GM18907 (cell line): Measurements from ENCODE around the gene TP53RK.

ENCODE experiments used
- ATAC-seq: cut with Tn5 transposase; IDR thresholded peaks from one replicate; pipeline ENCODE4 v1.9.1; 2021; ENCODE audit warnings: mild to moderate bottlenecking, moderate library complexity; ENCODE audit not compliant: unreplicated experiment

Gene TP53RK

DNA sequence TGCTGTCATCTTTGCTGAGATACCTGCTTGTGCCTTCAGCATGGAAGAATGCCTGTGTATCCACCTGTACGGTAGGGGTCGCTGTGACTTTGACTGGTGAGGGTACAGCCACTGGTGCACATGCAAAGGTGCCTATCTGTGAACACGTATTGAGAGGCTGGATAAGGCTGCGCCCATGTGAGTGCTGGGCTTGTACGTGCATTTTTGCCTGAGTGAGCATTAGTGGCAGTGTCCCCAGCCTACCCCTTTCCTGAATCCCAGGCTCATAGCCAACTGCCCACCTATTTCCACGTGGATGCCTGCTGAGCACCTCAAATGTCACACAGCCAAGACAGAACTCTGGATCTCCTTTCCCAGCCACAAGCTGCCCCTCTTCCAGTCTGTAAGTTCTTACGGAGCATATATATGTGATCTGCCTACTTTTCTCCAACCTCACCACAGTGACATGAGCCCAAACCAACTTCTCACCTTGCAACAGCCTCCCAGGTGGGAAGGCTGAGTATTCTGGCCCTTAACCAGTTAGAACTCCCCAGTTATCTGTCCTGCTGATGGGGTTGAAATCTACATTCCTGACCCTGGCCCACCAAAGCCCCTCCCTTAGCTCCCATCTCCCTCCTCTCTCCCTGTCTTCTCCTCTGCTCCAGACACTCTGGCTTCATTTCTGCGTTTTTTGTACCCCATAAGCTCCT is 19.1 kb upstream of the TP53RK start:
- ATAC-seq = no peak

DNA sequence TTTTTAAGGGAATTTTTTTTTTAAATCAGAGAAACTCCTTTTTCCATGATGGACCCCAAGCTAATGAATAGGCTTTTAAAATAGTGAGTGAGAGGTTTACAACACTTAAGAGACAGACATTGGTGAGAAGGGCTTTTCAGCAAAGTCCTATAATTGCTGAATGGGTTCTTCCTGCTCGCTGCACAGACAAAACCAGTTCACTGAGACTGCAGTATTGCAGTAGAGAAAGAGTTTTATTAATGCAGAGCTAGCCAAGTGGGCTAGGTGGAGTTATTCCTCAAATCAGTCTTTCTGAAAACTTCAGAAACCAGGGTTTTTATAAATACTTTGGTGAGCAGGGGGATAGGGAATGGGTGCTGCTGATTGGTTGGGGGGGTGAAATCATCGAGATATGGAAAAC is 17.0 kb upstream of the TP53RK start:
- ATAC-seq = no peak

DNA sequence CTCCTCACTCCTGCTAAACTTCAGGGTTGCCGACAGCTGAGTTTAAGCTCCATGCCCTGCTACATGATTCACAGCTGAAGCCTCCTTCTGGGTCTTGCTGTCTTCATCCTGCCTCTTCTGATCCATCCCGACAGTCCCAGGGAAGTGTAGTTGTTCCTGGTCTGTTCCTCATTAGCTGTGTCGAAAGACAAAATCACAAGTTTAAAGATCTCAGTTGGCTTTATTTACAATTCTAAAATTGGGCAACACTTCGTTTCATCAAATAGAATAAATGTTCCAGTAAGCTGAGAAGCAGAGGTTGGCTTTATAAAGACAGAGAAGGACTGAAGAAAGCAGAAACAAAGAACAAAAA is 16.1 kb upstream of the TP53RK start:
- no peak for ATAC-seq

DNA sequence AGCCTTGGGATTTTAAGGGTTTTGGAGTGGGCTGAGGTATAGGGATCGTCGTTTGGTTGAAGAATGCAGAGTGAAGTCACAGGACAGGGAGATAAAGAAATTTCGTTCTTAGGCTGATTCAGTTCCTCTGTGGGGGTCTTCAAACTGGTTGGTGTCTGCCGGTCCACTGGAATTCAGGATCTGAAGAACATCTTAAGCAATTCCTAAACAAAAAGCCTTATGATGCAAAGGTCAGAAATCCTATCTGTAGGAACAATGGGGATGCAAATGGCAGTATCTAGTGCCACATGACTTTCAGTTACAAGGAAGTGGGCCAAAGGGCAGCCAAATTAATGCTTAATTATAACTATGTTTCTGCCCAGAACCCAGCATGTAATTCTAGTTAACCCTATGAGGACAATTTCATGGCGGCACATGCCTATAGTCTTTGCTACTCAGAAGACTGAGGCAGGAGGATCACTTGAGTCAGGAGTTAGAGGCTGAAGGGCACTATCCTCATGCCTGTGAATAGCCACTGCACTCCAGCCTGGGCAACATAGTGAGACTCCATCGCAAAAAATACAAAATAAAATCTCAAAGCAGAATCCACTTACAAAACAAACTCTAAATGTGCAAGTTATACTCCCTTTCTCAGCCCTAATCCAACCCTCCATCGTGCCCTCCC is 15.6 kb upstream of the TP53RK start:
- ATAC-seq = no peak

DNA sequence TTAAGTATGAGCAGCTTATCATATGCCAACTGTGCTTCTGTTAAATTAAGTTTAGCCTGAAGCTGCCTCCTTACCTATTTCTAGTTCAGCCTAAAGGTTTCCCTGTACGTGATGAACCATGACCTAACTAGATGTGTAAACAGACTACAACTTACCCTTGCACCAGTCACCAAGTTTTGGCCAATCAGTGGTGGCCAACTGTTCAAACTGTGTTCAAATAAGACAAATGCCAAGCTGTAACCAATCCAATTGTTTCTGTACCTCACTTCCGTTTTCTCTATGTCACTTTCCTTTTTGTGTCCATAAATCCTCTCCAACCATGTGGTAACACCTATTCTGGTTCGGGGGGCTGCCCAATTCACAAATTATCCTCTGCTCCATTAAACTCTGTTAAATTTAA is 14.2 kb upstream of the TP53RK start:
- no peak for ATAC-seq

DNA sequence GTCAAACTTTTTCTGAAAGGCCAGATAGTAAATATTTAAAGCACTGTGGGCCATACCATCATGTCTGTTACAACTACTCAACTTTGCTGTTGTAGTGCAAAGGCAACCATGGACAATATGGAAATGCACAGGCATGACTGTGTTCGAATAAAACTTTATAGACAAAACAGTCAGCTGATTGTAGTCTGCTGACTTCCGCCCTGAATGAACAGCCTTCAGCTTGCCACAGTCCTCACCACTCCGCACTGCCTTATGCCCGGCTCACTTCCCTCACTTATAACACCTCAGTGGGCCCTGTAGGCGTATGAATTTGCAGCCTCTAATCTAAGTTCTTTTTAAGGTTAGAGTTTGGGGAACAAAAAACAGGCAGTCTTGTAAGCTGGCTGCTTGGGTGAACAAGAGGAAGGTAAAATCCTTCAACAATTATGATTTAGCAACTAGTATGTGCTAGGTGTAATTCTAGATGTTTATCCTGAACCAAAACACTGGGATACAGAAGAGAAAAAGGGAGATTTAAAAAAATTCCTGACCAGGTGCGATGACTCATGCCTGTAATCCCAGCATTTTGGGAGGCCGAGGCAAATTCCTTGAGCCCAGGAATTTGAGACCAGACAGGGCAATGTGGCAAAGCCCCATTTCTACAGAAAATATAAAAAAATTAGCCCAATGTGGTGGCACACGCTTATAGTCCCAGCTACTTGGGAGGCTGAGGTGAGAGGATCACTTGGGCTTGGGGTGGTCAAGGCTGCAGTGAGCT is 13.4 kb upstream of the TP53RK start:
- ATAC-seq = no peak

DNA sequence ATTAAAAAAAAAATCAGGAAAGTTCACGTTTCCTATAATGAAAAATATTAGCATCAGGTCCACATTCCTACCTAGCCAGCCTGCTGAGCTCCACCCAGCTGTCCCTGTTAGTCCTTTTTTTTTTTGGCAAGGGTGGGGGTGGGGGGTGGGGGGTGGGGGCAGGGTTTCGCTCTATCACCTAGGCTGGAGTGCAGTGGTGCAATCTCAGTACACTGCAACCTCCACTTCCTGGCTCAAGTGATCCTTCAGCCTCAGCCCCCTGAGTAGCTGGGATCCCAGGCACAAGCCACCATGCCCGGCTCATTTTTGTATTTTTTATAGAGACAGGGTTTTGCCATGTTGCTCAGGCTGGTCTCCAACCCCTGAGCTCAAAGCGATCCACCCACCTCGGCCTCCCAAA is 12.7 kb upstream of the TP53RK start:
- ATAC-seq = no peak

DNA sequence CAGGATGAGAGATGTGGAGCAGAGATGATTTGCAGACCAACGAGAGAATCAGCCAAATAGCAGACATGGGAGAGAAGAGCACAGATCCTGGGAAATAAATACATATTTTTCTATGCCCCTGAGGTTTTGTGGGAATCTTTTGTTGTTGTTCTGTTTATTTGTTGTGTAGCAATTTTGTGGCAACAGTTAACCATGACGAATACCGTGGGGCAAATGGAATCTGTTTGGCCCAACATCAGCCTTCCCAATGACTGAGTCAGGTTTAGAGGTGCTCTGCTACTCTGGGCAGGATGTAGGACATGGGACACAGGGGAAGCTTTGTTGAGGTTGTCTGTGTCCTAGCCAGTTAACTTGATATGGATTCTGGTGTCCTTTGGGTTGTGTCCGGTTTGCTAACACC is 12.3 kb upstream of the TP53RK start:
- no peak for ATAC-seq

DNA sequence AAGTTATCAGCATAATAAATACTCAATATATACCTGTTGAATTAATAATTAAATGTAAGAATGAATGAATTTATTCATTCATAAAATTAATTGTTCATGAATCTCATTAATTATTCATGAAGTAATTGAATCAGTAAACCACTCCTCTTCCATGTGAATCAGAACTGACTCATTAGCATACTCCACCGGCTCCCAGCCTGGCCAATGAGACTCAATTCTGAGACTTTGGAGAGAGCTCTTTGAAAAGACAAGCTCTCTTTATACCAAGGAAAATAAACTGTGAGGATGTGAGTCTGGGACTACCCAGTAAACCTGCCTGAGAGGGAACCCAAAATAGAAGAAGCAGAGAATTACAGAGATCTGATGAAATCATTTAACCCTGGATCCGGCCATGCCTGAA is 11.8 kb upstream of the TP53RK start:
- no peak for ATAC-seq

DNA sequence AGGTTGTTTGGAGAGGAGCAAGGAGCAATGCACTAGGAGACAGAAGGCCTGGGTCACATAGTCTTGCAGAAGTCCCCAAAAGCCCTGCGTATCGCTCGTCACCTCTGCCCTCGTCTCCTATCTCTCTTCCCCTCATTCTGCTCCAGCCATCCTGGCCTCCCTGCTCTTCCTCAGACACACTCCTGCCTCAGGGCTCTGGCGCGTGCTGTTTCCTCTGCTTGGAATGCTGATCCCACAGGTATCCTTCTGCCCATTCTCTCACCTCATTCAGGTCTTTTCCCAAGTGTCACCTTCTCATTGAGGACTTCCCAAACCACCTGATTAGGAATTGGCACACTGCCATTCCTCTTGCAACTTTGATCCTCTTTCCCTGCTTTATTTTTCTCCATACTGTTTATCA is 11.2 kb upstream of the TP53RK start:
- ATAC-seq = no peak

DNA sequence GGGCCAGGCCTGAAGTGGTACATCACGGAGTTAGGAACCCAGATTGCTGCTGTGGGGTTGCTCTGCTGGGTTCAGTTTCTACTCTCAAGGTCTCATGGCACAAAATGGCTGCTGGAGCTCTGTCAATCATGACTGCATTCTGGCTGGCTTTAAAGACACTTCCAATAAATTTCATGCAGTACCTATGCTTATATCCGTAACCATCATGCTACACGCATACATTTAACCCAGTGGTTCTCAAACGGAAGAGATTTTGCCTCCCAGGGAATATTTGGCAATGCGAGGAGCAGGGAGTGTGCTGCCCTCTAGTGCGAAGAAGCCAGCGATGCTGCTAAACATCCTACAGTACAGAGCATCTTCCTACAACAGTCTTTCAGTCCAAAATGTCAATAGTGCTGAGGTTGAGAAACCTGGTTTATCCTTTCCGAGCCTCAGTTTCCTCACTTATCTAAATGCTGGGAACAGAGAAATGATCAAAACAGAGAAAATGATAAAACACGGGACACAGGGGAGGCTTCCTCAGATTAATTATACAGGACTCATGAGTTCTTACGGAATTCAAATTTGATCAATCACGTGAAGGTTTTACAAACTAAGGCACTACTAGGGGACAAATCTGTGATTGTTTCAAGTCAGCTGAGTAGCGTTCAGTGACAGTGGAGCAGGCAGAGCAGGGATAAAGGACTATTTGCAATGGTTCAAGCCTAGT is 10.6 kb upstream of the TP53RK start:
- ATAC-seq = no peak

DNA sequence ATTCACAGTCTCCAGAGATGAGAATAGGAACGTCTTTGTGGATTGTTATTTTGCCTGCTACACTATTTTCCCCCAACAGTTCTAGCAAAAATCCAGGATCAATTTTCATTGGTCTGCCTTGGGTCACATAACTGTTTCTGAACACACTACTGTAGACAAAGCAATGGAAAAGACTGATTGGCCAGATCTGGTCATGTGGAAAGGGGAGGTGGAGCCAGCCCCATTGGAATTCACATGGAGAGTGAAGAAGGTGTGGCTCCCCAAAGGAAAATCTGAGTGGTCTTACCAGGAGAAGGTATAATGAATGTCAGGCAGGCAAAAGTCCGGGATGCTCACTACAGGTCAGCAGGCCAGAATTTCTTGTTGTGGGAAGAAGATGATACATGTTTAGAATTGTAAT is 9.5 kb upstream of the TP53RK start:
- ATAC-seq = no peak

DNA sequence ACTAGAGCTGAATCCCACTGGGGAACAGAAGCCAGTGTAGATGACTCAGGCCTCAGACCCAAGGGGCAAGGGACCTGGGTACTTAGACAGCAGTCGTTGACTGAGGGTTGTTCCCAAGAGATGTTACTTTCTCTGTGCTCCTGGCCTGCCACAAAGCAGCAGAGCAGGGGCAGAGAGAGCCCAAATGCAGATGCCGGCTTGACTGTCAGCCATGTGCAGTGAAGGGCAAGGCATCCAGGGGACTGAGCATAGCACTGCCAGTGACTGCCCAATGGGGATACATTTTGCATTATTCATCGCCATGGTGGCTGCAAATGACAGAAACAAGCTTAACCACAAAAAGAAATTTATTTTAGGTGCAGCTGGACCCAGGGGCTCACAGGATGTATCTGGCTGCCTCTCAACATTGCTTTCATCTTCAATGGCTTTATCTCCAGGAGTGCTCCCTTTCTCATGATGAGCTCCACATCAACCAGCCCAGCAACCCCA is 7.6 kb upstream of the TP53RK start:
- ATAC-seq = no peak

DNA sequence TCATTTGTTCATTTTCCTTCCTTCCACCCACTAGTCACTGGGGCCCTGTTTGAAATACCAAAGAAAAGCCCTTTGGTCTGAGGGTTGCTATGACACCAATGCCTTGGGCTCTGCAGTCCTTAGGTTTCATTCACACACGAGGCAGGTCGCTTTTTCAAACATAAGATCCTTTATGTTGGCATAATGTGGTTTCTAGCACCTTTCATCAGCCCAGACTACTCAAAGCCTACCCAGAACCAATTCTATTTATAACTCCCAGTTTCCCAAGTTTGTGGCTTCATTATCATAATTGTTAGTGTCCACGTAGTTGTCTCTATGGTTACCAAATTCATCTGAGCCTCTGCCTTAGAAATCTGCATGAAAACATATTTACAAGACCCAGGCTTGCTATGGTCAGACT is 6.6 kb upstream of the TP53RK start:
- no peak for ATAC-seq

DNA sequence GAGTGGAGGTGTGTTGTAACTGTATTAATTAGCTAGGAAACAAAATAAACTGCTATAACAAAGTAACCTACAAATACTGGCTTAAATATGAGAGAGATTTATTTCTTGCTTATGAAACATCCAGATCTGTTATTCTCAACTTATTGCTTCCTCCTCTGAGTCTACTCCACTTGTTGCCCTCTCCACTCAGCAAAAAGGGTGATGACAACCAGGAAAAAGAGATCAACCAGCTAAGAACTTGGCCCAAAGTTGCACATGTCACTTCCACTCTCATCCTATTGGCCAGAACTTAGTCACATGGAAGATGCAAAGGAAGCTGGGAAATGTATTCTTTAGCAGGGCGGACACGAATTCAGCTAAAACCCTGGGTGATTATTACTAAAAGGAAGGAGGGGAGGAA is 5.2 kb upstream of the TP53RK start:
- ATAC-seq = no peak

DNA sequence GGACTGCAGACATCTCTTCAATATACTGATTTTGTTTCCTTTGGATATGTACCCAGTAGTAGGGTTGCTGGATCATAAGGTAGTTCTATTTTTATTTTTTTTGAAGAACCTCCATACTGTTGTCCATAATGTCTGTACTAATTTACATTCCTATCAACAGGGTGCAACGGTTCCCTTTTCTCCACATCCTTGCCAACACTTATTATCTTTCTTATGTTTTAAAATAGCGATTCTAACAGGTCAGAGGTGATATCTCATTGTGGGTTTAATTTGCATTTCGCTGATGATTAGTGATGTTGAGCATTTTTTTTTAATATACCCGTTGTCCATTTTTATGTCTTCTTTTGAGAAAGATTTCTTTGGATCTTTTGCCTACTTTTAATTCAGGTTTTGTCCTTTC is 2.0 kb upstream of the TP53RK start:
- no peak for ATAC-seq

DNA sequence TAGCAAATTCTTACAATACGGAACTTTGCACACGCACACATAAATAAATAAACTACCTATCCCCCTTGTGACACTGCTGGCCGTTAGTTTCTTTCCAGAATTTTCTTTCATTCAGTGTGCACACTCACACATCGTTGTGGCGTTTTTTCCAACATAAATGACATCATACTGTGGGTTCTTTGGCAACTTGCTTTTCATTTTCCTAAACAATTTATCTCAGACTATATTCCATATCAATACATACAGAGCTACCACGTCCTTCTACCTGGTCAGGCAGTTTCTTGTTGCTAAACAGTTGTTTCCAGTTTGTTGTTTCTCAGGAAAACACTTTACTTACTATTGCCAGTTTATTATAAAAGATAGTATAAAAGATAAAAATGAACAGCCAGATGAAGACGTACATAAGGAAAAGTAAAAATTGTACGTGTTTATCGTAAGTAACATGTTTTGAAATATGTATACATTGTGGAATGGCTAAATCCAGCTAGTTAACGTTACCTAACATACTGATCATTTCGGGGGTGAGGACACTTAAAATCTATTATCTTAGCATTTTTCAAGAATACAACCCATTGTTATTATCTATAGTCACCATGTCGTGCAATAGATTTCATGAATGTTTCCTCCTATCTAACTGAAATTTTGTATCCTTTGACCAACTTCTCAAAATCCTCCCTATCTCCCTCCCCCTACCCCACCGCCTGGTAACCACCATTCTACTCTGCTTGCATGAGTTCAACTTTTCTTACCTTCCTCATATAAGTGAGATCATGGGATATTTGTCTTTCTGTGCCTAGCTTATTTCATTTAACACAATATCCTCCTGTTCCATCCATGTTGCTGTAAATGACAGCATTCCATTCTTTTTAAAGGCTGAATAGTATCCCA is 1.2 kb upstream of the TP53RK start:
- no peak for ATAC-seq

DNA sequence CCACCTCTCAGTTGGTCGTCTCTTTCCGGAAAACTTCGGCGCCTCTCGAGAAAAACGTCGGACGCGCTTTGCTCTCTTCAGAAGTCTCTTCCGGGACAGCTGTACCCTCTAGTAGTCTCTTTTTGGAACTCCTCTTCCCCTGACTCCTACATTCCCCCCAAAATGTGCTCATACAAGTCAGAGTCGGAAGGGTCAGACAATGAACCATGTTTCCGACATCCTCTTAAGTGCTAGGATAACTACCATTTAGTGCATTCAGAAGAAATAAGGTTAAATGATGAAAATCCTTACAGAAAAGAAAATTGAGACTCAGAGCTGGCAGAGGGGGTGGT is 476 bp upstream of the TP53RK start:
- no peak for ATAC-seq

DNA sequence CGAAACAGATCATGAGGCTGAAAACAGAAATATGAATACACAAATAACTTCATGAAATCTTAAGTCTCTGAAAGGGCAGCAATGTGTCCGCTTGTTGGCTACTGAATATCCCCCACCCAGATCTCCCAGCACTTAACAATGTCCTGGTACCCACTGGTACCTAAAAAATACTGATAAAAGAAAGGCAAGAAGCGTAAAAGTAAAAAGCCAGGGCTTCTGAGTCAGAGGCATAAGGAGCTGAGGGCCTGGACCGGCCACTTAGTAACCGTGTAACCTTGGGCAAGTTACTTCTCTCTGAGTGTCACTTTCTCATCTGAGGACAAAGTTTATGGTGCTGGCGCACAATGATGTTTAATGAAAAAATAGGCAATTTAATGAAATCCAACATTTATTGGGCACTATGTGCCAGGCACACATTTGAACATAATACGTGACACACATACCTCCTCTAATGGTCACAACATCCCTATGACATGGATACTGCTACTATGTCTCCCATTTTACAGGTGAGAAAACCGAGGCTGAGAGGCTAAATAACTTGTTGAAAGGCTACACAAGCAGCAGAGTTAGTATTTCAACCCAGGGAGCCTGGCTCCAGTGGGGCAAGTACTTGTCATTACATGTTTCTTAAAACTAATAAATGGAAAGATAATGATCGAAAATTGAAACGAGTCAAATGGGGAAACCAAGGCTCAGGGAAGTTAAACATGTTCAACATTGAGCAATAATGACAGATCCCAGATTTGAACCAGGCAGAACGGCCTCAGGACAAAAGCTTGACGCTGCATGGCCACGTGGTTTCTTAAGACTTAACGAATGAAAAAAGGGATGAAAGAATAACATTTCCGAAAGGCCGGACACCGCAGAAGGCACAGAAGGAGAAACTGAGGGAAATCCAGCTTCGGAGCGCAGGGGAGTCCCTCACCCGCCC is 828 bp downstream of the TP53RK start:
- no peak for ATAC-seq
